Umbilical cord (tissue), 2 donors: ENCODE results near the gene ZNF474. TPM values are rescaled to one million over a fixed set of nuclear protein-coding genes. Genes with fewer than 3 reads are reported as not detected.
A peak's percentile ranks its signal among the peaks of the same experiment; 100 is the strongest.

Experiments used
- DNase-seq: peaks from one replicate; pipeline ENCODE4 v3.0.0-alpha.2; 2015; ENCODE audit warnings: low spot score
- total RNA-seq: library from RNA; depleted of rRNA; stranded (reverse); fragments of >200 nt; gene quantifications from one replicate; pipeline ENCODE4 v1.2.3, GENCODE V29; 2014; ENCODE audit warnings: low replicate concordance; ENCODE audit not compliant: insufficient read depth

ZNF474 gene
- total RNA-seq, 1 donor from 2014 or later, result 2.6 TPM

- no peak for DNase-seq
These were observed 10.9 kb upstream of the ZNF474 start for GRCh38 chr5:122118356-122118948.

GRCh38 chr5:122119205-122119604, 10.1 kb upstream of the ZNF474 start:
- DNase-seq, result no peak

- no peak for DNase-seq
These were observed 8.9 kb upstream of the ZNF474 start for GRCh38 chr5:122120493-122120892.

- DNase-seq, result no peak
These were observed 8.4 kb upstream of the ZNF474 start for GRCh38 chr5:122120957-122121356.

GRCh38 chr5:122121479-122122465, 7.6 kb upstream of the ZNF474 start:
- no peak for DNase-seq

- no peak for DNase-seq
These were observed 4.6 kb upstream of the ZNF474 start for GRCh38 chr5:122124766-122125165.

GRCh38 chr5:122126177-122126755, 3.1 kb upstream of the ZNF474 start:
- peak; percentile 76 for DNase-seq

GRCh38 chr5:122126756-122127321, 2.5 kb upstream of the ZNF474 start:
- DNase-seq, result peak; percentile 67

- no peak for DNase-seq
These were observed 806 bp downstream of the ZNF474 start for GRCh38 chr5:122130152-122130551.

- DNase-seq, result no peak
These were observed 8.4 kb downstream of the ZNF474 start for GRCh38 chr5:122137702-122138101.

GRCh38 chr5:122138356-122138755, 9.0 kb downstream of the ZNF474 start:
- DNase-seq, result no peak

- DNase-seq, result no peak
These were observed 11.6 kb downstream of the ZNF474 start for GRCh38 chr5:122140900-122141299.

GRCh38 chr5:122141751-122142150, 12.4 kb downstream of the ZNF474 start:
- DNase-seq, result no peak

- no peak for DNase-seq
These were observed 13.3 kb downstream of the ZNF474 start for GRCh38 chr5:122142480-122143164.

GRCh38 chr5:122144236-122144635, 14.9 kb downstream of the ZNF474 start:
- DNase-seq, result no peak

- peak; percentile 25 for DNase-seq
These were observed 16.6 kb downstream of the ZNF474 start for GRCh38 chr5:122145906-122146305.

- DNase-seq, result peak; percentile 72
These were observed 20.2 kb downstream of the ZNF474 start for GRCh38 chr5:122149321-122150090.

GRCh38 chr5:122150215-122150614, 20.9 kb downstream of the ZNF474 start:
- peak; percentile 51 for DNase-seq

GRCh38 chr5:122151640-122152039, 22.3 kb downstream of the ZNF474 start:
- DNase-seq, result no peak

- DNase-seq, result no peak
These were observed 23.0 kb downstream of the ZNF474 start for GRCh38 chr5:122152266-122152900.
